HepG2 (cell line): ENCODE results near the gene CDT1. TPM values are rescaled to one million over a fixed set of nuclear protein-coding genes. Genes with fewer than 3 reads are reported as not detected.

Experiments used
- CCAR2 ChIP-seq: fragments of 200-400 bp; formaldehyde crosslinking; optimal IDR thresholded peaks from 2 replicates; pipeline ENCODE3; 2018; ENCODE audit warnings: low read depth, mild to moderate bottlenecking, low read length, moderate library complexity
- E2F5 ChIP-seq: sonication (generic); formaldehyde crosslinking; conservative IDR thresholded peaks from 2 replicates; pipeline ENCODE4 v1.4.0; 2020; ENCODE audit warnings: missing genetic modification reagents
- EED ChIP-seq: sonication (generic); formaldehyde crosslinking; IDR thresholded peaks from 2 replicates; pipeline ENCODE4 v1.5.0; 2020; ENCODE audit warnings: mild to moderate bottlenecking, missing genetic modification reagents
- ERF ChIP-seq: IDR thresholded peaks from 2 replicates; pipeline ENCODE4 v1.6.1; 2018; ENCODE audit warnings: missing biosample characterization, missing genetic modification reagents
- GABPA ChIP-seq, 2 experiments: IDR thresholded peaks; 2 replicates each; pipeline ENCODE4 v1.6.1; 2011 to 2016; ENCODE audit warnings: low read depth in 2 of 2, low read length in 1 of 2, missing biosample characterization in 1 of 2, missing genetic modification characterization in 1 of 2
- GPBP1L1 ChIP-seq: sonication (generic); formaldehyde crosslinking; IDR thresholded peaks from 2 replicates; pipeline ENCODE4 v1.5.0; 2020; ENCODE audit warnings: mild to moderate bottlenecking, missing genetic modification reagents
- HCFC1 ChIP-seq: fragments of 150-350 bp; IDR thresholded peaks from 2 replicates; pipeline ENCODE4 v1.6.1; 2014; ENCODE audit warnings: low read depth, low read length
- KAT8 ChIP-seq: IDR thresholded peaks from 2 replicates; pipeline ENCODE4 v1.6.1; 2016; ENCODE audit warnings: missing genetic modification reagents, missing compliant biosample characterization
- LCORL ChIP-seq, 2 experiments: fragments of 450-650 bp in 1 of 2; sonication (generic) in 1 of 2; formaldehyde crosslinking in 1 of 2; IDR thresholded peaks; 2 replicates each; pipeline versions ENCODE4 v1.5.0 to v1.6.1; 2017 to 2020; ENCODE audit warnings: antibody characterized with exemption in 1 of 2, missing genetic modification reagents in 1 of 2
- MZF1 ChIP-seq: sonication (generic); formaldehyde crosslinking; IDR thresholded peaks from 2 replicates; pipeline ENCODE4 v1.8.1; 2023; ENCODE audit warnings: mild to moderate bottlenecking, missing genetic modification reagents, borderline replicate concordance
- NKX3-1 ChIP-seq: sonication (generic); formaldehyde crosslinking; IDR thresholded peaks from 2 replicates; pipeline ENCODE4 v1.5.0; 2020; ENCODE audit warnings: missing genetic modification reagents
- POLR2G ChIP-seq: fragments of 200-400 bp; formaldehyde crosslinking; IDR thresholded peaks from 2 replicates; pipeline ENCODE4 v1.6.1; 2018; ENCODE audit warnings: mild to moderate bottlenecking, low read depth, low read length, moderate library complexity
- RELA ChIP-seq: sonication (generic); formaldehyde crosslinking; IDR thresholded peaks from 2 replicates; pipeline ENCODE4 v1.4.0; 2020; ENCODE audit warnings: missing genetic modification reagents
- RXRB ChIP-seq: IDR thresholded peaks from 2 replicates; pipeline ENCODE4 v1.6.1; 2016; ENCODE audit warnings: borderline replicate concordance, missing genetic modification reagents, missing compliant biosample characterization
- SATB2 ChIP-seq: sonication (generic); formaldehyde crosslinking; IDR thresholded peaks from 2 replicates; pipeline ENCODE4 v1.5.0; 2020; ENCODE audit warnings: missing genetic modification reagents
- SMAD1 ChIP-seq: sonication (generic); formaldehyde crosslinking; IDR thresholded peaks from 2 replicates; pipeline ENCODE4 v1.4.0; 2020; ENCODE audit warnings: missing genetic modification reagents, low read depth, mild to moderate bottlenecking, borderline replicate concordance
- ZNF274 ChIP-seq: sonication (generic); formaldehyde crosslinking; IDR thresholded peaks from 2 replicates; pipeline ENCODE4 v1.5.1; 2020; ENCODE audit warnings: mild to moderate bottlenecking, missing genetic modification reagents
- ZNF451 ChIP-seq: sonication (generic); formaldehyde crosslinking; IDR thresholded peaks from 2 replicates; pipeline ENCODE4 v1.5.0; 2020; ENCODE audit warnings: mild to moderate bottlenecking, missing genetic modification reagents
- ZNF484 ChIP-seq: sonication (generic); formaldehyde crosslinking; IDR thresholded peaks from 2 replicates; pipeline ENCODE4 v1.5.1; 2020; ENCODE audit warnings: mild to moderate bottlenecking, low read depth, missing genetic modification reagents, borderline replicate concordance
- ZNF567 ChIP-seq: sonication (generic); formaldehyde crosslinking; IDR thresholded peaks from 2 replicates; pipeline ENCODE4 v1.8.1; 2023; ENCODE audit warnings: mild to moderate bottlenecking, missing genetic modification reagents, borderline replicate concordance
- ZNF674 ChIP-seq: sonication (generic); formaldehyde crosslinking; IDR thresholded peaks from 2 replicates; pipeline ENCODE4 v1.5.0; 2020; ENCODE audit warnings: low read depth, mild to moderate bottlenecking, missing genetic modification reagents
- ZNF749 ChIP-seq: sonication (generic); formaldehyde crosslinking; IDR thresholded peaks from 2 replicates; pipeline ENCODE4 v1.8.0; 2022; ENCODE audit warnings: mild to moderate bottlenecking, missing genetic modification reagents, moderate library complexity, borderline replicate concordance
- ZNF773 ChIP-seq: sonication (generic); formaldehyde crosslinking; IDR thresholded peaks from 2 replicates; pipeline ENCODE4 v1.4.0; 2020; ENCODE audit warnings: missing genetic modification reagents, borderline replicate concordance
- polyA plus RNA-seq, 8 experiments: library from polyadenylated mRNA; depleted of rRNA in 3 of 8; stranded (reverse) in 7 of 8; unstranded in 1 of 8; fragments of >200 nt; fragmentation: Illumina TruSeq in 4 of 8; extraction: Trizol in 4 of 8; gene quantifications; 2 replicates each; pipeline versions ENCODE4 v1.2.1 to v1.2.3, GENCODE V29; 2011 to 2016; ENCODE audit warnings: low read depth in 4 of 8, missing spikeins in 1 of 8, mixed read lengths in 1 of 8; ENCODE audit not compliant: insufficient read depth in 1 of 8
- total RNA-seq, 5 experiments: library from RNA; depleted of rRNA; stranded (reverse); fragments of >200 nt; fragmentation: Illumina TruSeq; extraction: Trizol; gene quantifications; 2 replicates each; pipeline ENCODE4 v1.2.3, GENCODE V29; 2016; ENCODE audit warnings: low read depth in 1 of 5
- TF ChIP-seq, protein P1 (sequence below): sonication (generic); formaldehyde crosslinking; IDR thresholded peaks from 2 replicates; pipeline ENCODE4 v1.5.0; 2020; ENCODE audit warnings: missing genetic modification reagents
- TF ChIP-seq, protein P2 (sequence below): sonication (generic); formaldehyde crosslinking; IDR thresholded peaks from 2 replicates; pipeline ENCODE4 v1.8.0; 2022; ENCODE audit warnings: missing genetic modification reagents, mild to moderate bottlenecking, borderline replicate concordance

Gene CDT1
- total and polyA plus RNA-seq, 2 of the 13 experiments (the other 11 are each of a cell fraction or from before 2014, with no cell fraction given): 23.1 to 23.8 TPM

DNA sequence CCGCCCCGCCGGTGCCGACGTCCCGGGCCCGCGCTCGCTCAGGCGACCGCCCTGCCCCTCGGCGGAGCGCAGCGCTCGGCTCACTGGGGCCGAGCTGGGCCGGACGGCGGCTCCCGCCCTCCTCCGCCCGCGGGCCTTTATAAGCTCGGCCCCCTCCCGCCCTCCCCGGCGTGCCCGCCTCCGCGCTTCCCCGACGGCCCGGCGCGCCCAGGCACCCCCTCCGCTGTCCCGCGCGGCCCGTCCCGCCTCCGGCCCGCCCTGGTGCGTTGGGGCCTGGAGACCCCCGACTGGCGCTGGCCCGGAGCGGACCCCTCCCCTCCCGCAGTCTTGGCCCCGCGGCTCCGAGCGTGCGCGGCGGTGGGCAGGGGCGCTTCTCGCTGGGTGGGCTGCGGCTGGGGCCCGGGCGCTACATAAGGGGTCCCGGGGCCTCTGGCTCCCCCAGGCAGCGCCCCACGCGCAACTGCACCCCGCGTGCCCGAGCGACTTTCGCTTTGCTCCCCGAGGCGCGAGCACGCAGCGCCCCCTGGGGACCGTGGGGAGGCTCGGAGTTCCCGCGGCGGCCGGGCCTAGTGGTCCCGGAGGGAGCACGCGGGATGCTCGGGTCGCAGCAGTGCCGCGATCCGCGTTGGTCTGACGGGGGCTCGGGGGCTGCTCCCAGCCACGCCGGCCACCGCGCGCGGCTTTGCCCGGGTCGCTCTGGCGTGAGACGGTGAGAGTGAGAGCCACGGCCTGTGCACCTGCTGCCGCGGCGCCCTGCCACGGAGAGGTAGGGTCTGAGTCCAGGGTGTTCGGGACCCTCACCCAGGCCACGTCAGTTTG, 18.3 kb upstream of the CDT1 start, which contains the start of gene PIEZO1 (continued):
- TF ChIP-seq GABPA (IDR thresholded peaks at IDR 0.05; ENCODE audit: low read depth, low read length) (no peak), GABPA (CRISPR knock-in tag; IDR thresholded peaks at IDR 0.05; ENCODE audit: low read depth) (no peak), ERF (CRISPR knock-in tag) (peak; percentile 77), MZF1 (CRISPR knock-in tag) (no peak), CCAR2 (no peak), ZNF567 (CRISPR knock-in tag) (0 out of 2 replicates have a peak, but pooled peaks have one; percentile 76), ZNF749 (CRISPR knock-in tag) (no peak; the same call in 1 of the 2 replicates), KAT8 (CRISPR knock-in tag) (peak; percentile 75), ZNF773 (CRISPR knock-in tag) (peak; percentile 73; the same call in 1 of the 2 replicates), RELA (CRISPR knock-in tag) (no peak), EED (peak; percentile 97), ZNF451 (CRISPR knock-in tag) (no peak; the same call in 1 of the 2 replicates), GPBP1L1 (CRISPR knock-in tag) (no peak), ZNF674 (peak; percentile 76; the same call in 1 of the 2 replicates), POLR2G (peak; percentile 69; the same call in 1 of the 2 replicates), ZNF484 (CRISPR knock-in tag) (no peak), ZNF274 (CRISPR knock-in tag) (peak; percentile 77; the same call in 1 of the 2 replicates), NKX3-1 (CRISPR knock-in tag) (no peak), LCORL (IDR thresholded peaks at IDR 0.05) (no peak), LCORL (CRISPR knock-in tag; IDR thresholded peaks at IDR 0.05) (peak; percentile 93), SATB2 (CRISPR knock-in tag) (0 out of 2 replicates have a peak, but pooled peaks have one; percentile 75), RXRB (peak; percentile 43; the same call in 1 of the 2 replicates), E2F5 (CRISPR knock-in tag) (peak; percentile 83), HCFC1 (no peak), SMAD1 (peak; percentile 84; the same call in 1 of the 2 replicates)
- TF ChIP-seq, protein P1, sequence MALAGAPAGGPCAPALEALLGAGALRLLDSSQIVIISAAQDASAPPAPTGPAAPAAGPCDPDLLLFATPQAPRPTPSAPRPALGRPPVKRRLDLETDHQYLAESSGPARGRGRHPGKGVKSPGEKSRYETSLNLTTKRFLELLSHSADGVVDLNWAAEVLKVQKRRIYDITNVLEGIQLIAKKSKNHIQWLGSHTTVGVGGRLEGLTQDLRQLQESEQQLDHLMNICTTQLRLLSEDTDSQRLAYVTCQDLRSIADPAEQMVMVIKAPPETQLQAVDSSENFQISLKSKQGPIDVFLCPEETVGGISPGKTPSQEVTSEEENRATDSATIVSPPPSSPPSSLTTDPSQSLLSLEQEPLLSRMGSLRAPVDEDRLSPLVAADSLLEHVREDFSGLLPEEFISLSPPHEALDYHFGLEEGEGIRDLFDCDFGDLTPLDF (CRISPR knock-in tag): no peak
- TF ChIP-seq, protein P2, sequence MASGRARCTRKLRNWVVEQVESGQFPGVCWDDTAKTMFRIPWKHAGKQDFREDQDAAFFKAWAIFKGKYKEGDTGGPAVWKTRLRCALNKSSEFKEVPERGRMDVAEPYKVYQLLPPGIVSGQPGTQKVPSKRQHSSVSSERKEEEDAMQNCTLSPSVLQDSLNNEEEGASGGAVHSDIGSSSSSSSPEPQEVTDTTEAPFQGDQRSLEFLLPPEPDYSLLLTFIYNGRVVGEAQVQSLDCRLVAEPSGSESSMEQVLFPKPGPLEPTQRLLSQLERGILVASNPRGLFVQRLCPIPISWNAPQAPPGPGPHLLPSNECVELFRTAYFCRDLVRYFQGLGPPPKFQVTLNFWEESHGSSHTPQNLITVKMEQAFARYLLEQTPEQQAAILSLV (CRISPR knock-in tag): peak; percentile 76
